ENCODE results near the gene SLC36A3.
"Not testable (repeated sequence)": the region's sequence is repeated elsewhere in the genome, so short reads cannot be mapped to it uniquely, and the experiment has no call there.

Gene SLC36A3

GRCh38 chr5:151238303-151238741 is 65.2 kb downstream of the SLC36A3 start:
- Histone ChIP-seq H2AFZ (ENCODE audit: low read length) (peak overlapping the region; percentile 59), H2BK15ac (ENCODE audit: low read length) (no peak overlapping the region), H3K4me1 (ENCODE audit: control insufficient read depth in 2 of 2, insufficient read depth in 1 of 2, low read depth in 1 of 2, low read length in 2 of 2) (no peaks in the 10 kb centered on the region), H3K14ac (ENCODE audit: low read length) (no peak overlapping the region), H4K8ac (ENCODE audit: low read depth, low read length) (no peak overlapping the region), H3K4ac (ENCODE audit: low read length) (no peak overlapping the region), H3K23ac (ENCODE audit: low read depth, low read length, poor library complexity) (no peak overlapping the region), H3K4me2 (ENCODE audit: insufficient read depth, low read length, poor library complexity, severe bottlenecking) (no peak overlapping the region), H3K27ac (replicated peaks; ENCODE audit: low read length) (no peak overlapping the region), H3K36me3 (replicated peaks in 1 of 2; ENCODE audit: control insufficient read depth in 2 of 2, insufficient read depth in 2 of 2, low read length in 2 of 2) (no peaks in the 10 kb centered on the region), H3K27me3 (ENCODE audit: control insufficient read depth in 3 of 3, insufficient read depth in 3 of 3, low read depth in 1 of 3, low read length in 3 of 3) (peaks cover 0 to 18% (median 0%) of the 10 kb centered on the region in 3 experiments), H3K79me1 (ENCODE audit: low read depth, low read length) (no peaks in the 10 kb centered on the region), H3K9ac (ENCODE audit: low read depth, low read length, poor library complexity) (no peak overlapping the region), H3K4me3 (ENCODE audit: low read length in 2 of 2) (no peak overlapping the region), H2BK5ac (ENCODE audit: low read length) (no peak overlapping the region), H3K9me3 (replicated peaks in 1 of 2; ENCODE audit: control insufficient read depth in 2 of 2, insufficient read depth in 1 of 2, low read depth in 1 of 2, low read length in 2 of 2) (no peaks in the 10 kb centered on the region), H3K18ac (ENCODE audit: low read length) (no peak overlapping the region), H2BK120ac (ENCODE audit: low read depth, low read length) (no peak overlapping the region), H2AK5ac (ENCODE audit: low read depth, low read length) (no peak overlapping the region), H2BK12ac (ENCODE audit: low read length) (no peak overlapping the region), H4K91ac (ENCODE audit: low read depth, low read length, poor library complexity) (no peak overlapping the region)
- no CpG with 5 or more reads among the region's 14 CpGs for WGBS, 2 donors (ENCODE audit: extremely low coverage in 2 of 2, insufficient read length in 2 of 2, insufficient replicate concordance in 1 of 2)
- DNase-seq (ENCODE audit: low spot score), result no peak

DNA sequence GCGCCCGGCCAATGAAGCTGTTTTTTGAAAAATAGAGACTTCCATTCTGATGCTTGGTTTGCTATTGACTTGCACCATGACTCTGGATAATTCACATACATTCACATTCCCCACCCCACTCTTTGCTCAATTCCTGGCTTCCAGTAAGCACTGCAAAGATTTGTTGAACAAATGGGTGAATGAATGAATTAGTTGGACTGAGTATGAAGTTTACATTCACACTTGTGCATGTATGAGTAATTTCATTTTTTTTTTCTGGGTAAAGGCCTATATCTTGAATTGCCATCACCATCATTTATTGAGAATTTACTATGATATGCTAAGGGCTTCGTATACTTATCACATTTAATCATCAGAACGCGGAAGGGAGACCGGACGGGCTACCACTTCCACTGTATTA is 65.9 kb downstream of the SLC36A3 start:
- H4K91ac ChIP-seq (ENCODE audit: low read depth, low read length, poor library complexity), result no peak overlapping the region
- no peak overlapping the region for H2AK5ac ChIP-seq (ENCODE audit: low read depth, low read length)
- no peak overlapping the region for H2AFZ ChIP-seq (ENCODE audit: low read length)
- H3K4me2 ChIP-seq (ENCODE audit: insufficient read depth, low read length, poor library complexity, severe bottlenecking), result no peak overlapping the region
- no peak overlapping the region for H4K8ac ChIP-seq (ENCODE audit: low read depth, low read length)
- no peak for DNase-seq (ENCODE audit: low spot score)
- H2BK15ac ChIP-seq (ENCODE audit: low read length), result no peak overlapping the region
- no peak overlapping the region for H3K4me3 ChIP-seq (ENCODE audit: low read length in 2 of 2)
- H2BK12ac ChIP-seq (ENCODE audit: low read length), result no peak overlapping the region
- H3K36me3 ChIP-seq (replicated peaks in 1 of 2; ENCODE audit: control insufficient read depth in 2 of 2, insufficient read depth in 2 of 2, low read length in 2 of 2), result no peaks in the 10 kb centered on the region
- H3K79me1 ChIP-seq (ENCODE audit: low read depth, low read length), result no peaks in the 10 kb centered on the region
- no peak overlapping the region for H3K27ac ChIP-seq (replicated peaks; ENCODE audit: low read length)
- H3K18ac ChIP-seq (ENCODE audit: low read length), result no peak overlapping the region
- no peaks in the 10 kb centered on the region for H3K4me1 ChIP-seq (ENCODE audit: control insufficient read depth in 2 of 2, insufficient read depth in 1 of 2, low read depth in 1 of 2, low read length in 2 of 2)
- H2BK120ac ChIP-seq (ENCODE audit: low read depth, low read length), result no peak overlapping the region
- WGBS, 2 donors (ENCODE audit: extremely low coverage in 2 of 2, insufficient read length in 2 of 2, insufficient replicate concordance in 1 of 2), result no CpG with 5 or more reads among the region's 7 CpGs
- peaks cover 0 to 22% (median 0%) of the 10 kb centered on the region in 3 experiments for H3K27me3 ChIP-seq (ENCODE audit: control insufficient read depth in 3 of 3, insufficient read depth in 3 of 3, low read depth in 1 of 3, low read length in 3 of 3)
- no peak overlapping the region for H3K14ac ChIP-seq (ENCODE audit: low read length)
- H3K9me3 ChIP-seq (replicated peaks in 1 of 2; ENCODE audit: control insufficient read depth in 2 of 2, insufficient read depth in 1 of 2, low read depth in 1 of 2, low read length in 2 of 2), result no peaks in the 10 kb centered on the region
- no peak overlapping the region for H3K9ac ChIP-seq (ENCODE audit: low read depth, low read length, poor library complexity)
- H3K4ac ChIP-seq (ENCODE audit: low read length), result no peak overlapping the region
- H2BK5ac ChIP-seq (ENCODE audit: low read length), result no peak overlapping the region
- no peak overlapping the region for H3K23ac ChIP-seq (ENCODE audit: low read depth, low read length, poor library complexity)

DNA sequence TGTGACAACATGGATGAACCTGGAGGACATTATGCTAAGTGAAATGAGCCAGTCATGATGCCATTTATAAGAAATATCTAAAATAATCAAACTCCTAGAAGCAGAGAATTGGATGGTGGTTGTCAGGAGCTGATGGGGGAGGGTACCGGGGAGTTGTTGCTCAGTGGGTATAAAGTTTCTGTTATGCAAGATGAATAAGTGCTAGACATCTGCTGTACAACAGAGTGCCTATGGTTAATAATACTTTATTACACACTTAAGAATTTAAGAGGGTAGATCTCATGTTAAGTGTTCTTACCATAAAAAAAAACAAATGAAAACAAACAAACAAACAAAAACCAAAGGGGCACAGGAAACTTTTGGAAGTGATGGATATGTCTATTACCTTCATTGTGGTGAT is 66.7 kb downstream of the SLC36A3 start:
- no peak overlapping the region for H2AFZ ChIP-seq (ENCODE audit: low read length)
- H3K4me3 ChIP-seq (ENCODE audit: low read length in 2 of 2), result no peak overlapping the region
- H3K79me1 ChIP-seq (ENCODE audit: low read depth, low read length), result no peaks in the 10 kb centered on the region
- no peak overlapping the region for H3K14ac ChIP-seq (ENCODE audit: low read length)
- no peak for DNase-seq (ENCODE audit: low spot score)
- no peak overlapping the region for H3K4ac ChIP-seq (ENCODE audit: low read length)
- H3K27ac ChIP-seq (replicated peaks; ENCODE audit: low read length), result no peak overlapping the region
- peaks cover 0 to 22% (median 0%) of the 10 kb centered on the region in 3 experiments for H3K27me3 ChIP-seq (ENCODE audit: control insufficient read depth in 3 of 3, insufficient read depth in 3 of 3, low read depth in 1 of 3, low read length in 3 of 3)
- H3K4me1 ChIP-seq (ENCODE audit: control insufficient read depth in 2 of 2, insufficient read depth in 1 of 2, low read depth in 1 of 2, low read length in 2 of 2), result no peaks in the 10 kb centered on the region
- H2BK120ac ChIP-seq (ENCODE audit: low read depth, low read length), result no peak overlapping the region
- no peak overlapping the region for H2BK5ac ChIP-seq (ENCODE audit: low read length)
- no CpG with 5 or more reads among the region's 1 CpG for WGBS, 2 donors (ENCODE audit: extremely low coverage in 2 of 2, insufficient read length in 2 of 2, insufficient replicate concordance in 1 of 2)
- H3K9me3 ChIP-seq (replicated peaks in 1 of 2; ENCODE audit: control insufficient read depth in 2 of 2, insufficient read depth in 1 of 2, low read depth in 1 of 2, low read length in 2 of 2), result no peaks in the 10 kb centered on the region
- H3K9ac ChIP-seq (ENCODE audit: low read depth, low read length, poor library complexity), result no peak overlapping the region
- H4K8ac ChIP-seq (ENCODE audit: low read depth, low read length), result no peak overlapping the region
- H2BK15ac ChIP-seq (ENCODE audit: low read length), result no peak overlapping the region
- no peak overlapping the region for H3K18ac ChIP-seq (ENCODE audit: low read length)
- no peak overlapping the region for H3K4me2 ChIP-seq (ENCODE audit: insufficient read depth, low read length, poor library complexity, severe bottlenecking)
- no peak overlapping the region for H2AK5ac ChIP-seq (ENCODE audit: low read depth, low read length)
- H2BK12ac ChIP-seq (ENCODE audit: low read length), result no peak overlapping the region
- no peaks in the 10 kb centered on the region for H3K36me3 ChIP-seq (replicated peaks in 1 of 2; ENCODE audit: control insufficient read depth in 2 of 2, insufficient read depth in 2 of 2, low read length in 2 of 2)
- H4K91ac ChIP-seq (ENCODE audit: low read depth, low read length, poor library complexity), result no peak overlapping the region
- H3K23ac ChIP-seq (ENCODE audit: low read depth, low read length, poor library complexity), result no peak overlapping the region

- H4K8ac ChIP-seq (ENCODE audit: low read depth, low read length); H3K14ac ChIP-seq (ENCODE audit: low read length); H2AFZ ChIP-seq (ENCODE audit: low read length); H2BK5ac ChIP-seq (ENCODE audit: low read length); H3K79me1 ChIP-seq (ENCODE audit: low read depth, low read length); H3K9ac ChIP-seq (ENCODE audit: low read depth, low read length, poor library complexity); H3K4me2 ChIP-seq (ENCODE audit: insufficient read depth, low read length, poor library complexity, severe bottlenecking); H4K91ac ChIP-seq (ENCODE audit: low read depth, low read length, poor library complexity); DNase-seq (ENCODE audit: low spot score); H3K18ac ChIP-seq (ENCODE audit: low read length); H3K36me3 ChIP-seq (replicated peaks in 1 of 2; ENCODE audit: control insufficient read depth in 2 of 2, insufficient read depth in 2 of 2, low read length in 2 of 2); H3K23ac ChIP-seq (ENCODE audit: low read depth, low read length, poor library complexity); H2AK5ac ChIP-seq (ENCODE audit: low read depth, low read length); H2BK120ac ChIP-seq (ENCODE audit: low read depth, low read length); H2BK15ac ChIP-seq (ENCODE audit: low read length); H3K4me3 ChIP-seq (ENCODE audit: low read length in 2 of 2); H3K27ac ChIP-seq (replicated peaks; ENCODE audit: low read length); H3K4me1 ChIP-seq (ENCODE audit: control insufficient read depth in 2 of 2, insufficient read depth in 1 of 2, low read depth in 1 of 2, low read length in 2 of 2); H3K4ac ChIP-seq (ENCODE audit: low read length); H2BK12ac ChIP-seq (ENCODE audit: low read length); H3K9me3 ChIP-seq (replicated peaks in 1 of 2; ENCODE audit: control insufficient read depth in 2 of 2, insufficient read depth in 1 of 2, low read depth in 1 of 2, low read length in 2 of 2): not testable (repeated sequence)
- WGBS, 2 donors (ENCODE audit: extremely low coverage in 2 of 2, insufficient read length in 2 of 2, insufficient replicate concordance in 1 of 2), result no CpG with 5 or more reads among the region's 6 CpGs
- peaks cover 0 to 25% (median 0%) of the 10 kb centered on the region in 3 experiments for H3K27me3 ChIP-seq (ENCODE audit: control insufficient read depth in 3 of 3, insufficient read depth in 3 of 3, low read depth in 1 of 3, low read length in 3 of 3)
Measured at GRCh38 chr5:151235239-151235571, 68.4 kb downstream of the SLC36A3 start.

Data from neuronal stem cell (in vitro differentiated cells).